Epithelial cell of esophagus (primary cell): ENCODE data around the gene RPL36AL.
A peak's percentile ranks its signal among the peaks of the same experiment; 100 is the strongest.

Experiments
- DNase-seq: peaks from one replicate; pipeline ENCODE4 v3.0.0; 2010; ENCODE audit warnings: low read depth
- H3K4me3 ChIP-seq: 2 replicates; pipeline ENCODE4 v1.5.1; 2011; ENCODE audit warnings: mild to moderate bottlenecking, low read length, control low read depth
- TF ChIP-seq, protein P1 (sequence below): IDR thresholded peaks from 2 replicates; pipeline ENCODE4 v1.5.1; 2011; ENCODE audit warnings: low read depth, mild to moderate bottlenecking, low read length, control low read depth, inconsistent platforms; ENCODE audit not compliant: insufficient read depth; ENCODE audit errors: missing control alignments

The RPL36AL gene

DNA sequence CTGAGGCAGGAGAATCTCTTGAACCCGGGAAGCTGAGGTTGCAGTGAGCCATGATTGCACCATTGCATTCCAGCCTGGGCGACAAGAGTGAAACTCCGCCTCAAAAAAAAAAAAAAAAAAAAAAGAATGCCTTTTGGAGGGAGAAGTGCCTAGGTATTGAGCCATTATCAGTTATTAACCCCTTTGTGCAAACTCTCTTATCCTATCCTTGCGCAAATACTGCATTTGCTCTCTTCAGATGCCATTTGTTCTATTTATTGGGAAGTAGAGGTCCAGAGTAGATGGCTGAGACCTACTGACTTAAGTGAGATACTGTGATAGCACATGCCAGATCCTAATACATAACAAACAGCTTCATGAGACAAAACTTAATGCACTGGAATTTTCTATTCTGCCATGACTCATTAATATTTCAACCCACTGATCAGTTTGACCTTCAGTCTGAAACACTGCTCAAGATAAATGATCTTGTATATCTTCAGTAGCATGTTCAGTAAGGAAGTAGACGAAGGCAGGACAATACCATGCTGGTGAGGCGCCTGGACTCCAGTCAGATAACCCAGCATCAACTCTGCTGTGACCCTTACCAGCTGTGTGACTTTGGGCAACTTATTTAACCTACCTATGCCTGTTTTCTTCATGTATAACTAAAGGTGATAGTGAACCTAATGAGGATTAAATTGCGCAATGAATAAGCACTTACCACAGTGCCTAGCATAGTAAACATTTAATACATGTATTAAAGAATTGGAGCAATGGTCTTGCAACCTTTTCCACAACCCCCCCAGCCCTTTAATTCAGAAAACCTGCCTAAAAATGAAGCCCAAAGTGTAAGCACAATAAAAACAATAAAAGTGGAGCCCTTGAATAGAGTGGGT, 20.4 kb upstream of the RPL36AL start:
- no peak overlapping the region for H3K4me3 ChIP-seq
- no peak for DNase-seq
- TF ChIP-seq, protein P1, sequence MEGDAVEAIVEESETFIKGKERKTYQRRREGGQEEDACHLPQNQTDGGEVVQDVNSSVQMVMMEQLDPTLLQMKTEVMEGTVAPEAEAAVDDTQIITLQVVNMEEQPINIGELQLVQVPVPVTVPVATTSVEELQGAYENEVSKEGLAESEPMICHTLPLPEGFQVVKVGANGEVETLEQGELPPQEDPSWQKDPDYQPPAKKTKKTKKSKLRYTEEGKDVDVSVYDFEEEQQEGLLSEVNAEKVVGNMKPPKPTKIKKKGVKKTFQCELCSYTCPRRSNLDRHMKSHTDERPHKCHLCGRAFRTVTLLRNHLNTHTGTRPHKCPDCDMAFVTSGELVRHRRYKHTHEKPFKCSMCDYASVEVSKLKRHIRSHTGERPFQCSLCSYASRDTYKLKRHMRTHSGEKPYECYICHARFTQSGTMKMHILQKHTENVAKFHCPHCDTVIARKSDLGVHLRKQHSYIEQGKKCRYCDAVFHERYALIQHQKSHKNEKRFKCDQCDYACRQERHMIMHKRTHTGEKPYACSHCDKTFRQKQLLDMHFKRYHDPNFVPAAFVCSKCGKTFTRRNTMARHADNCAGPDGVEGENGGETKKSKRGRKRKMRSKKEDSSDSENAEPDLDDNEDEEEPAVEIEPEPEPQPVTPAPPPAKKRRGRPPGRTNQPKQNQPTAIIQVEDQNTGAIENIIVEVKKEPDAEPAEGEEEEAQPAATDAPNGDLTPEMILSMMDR = no peak

DNA sequence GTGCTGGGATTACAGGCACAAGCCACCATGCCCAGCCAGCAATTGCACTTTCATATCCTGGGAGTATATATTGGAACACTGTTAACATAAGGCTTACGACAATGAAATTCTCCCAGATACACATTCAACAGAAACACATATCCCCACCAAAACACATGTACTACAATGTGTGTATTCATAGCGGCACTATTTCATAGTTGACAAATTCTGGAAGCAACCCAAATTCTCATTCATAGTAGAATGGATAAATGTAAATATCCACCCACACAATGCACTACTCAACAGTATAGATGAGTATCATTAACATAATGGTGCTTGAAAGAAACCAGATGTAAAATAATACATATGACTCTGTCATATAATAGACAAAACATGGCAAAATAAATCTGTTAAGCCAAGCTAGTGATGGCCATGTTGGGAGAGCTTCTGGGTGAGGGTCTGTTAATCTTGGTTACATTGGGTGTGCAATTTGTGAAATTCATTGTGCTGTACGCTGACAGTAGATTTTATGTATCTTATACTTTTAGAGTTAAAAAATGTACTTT, 17.2 kb upstream of the RPL36AL start:
- TF ChIP-seq, protein P1 = no peak
- no peak for DNase-seq
- no peak overlapping the region for H3K4me3 ChIP-seq

DNA sequence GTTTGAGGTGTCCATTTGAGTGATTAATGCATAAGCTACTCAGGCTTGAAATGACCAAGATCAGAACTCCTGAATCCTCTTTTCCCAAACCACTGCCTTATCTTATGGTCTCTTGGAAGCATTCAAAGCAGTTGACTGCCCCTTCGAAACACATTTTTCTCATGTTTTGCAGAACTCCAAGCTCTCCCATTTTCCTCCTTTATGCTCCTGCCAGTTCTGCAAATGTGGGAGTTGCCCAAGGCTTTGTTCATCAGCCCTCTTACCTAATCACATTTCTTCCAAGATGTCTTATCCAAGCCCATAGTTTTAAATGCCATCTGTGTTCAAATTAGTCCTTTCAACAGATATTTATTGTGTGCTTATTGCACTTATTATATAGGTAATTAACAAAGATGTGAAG, 16.4 kb upstream of the RPL36AL start:
- peak; percentile 17 for DNase-seq
- TF ChIP-seq, protein P1 = no peak
- H3K4me3 ChIP-seq = no peak overlapping the region

DNA sequence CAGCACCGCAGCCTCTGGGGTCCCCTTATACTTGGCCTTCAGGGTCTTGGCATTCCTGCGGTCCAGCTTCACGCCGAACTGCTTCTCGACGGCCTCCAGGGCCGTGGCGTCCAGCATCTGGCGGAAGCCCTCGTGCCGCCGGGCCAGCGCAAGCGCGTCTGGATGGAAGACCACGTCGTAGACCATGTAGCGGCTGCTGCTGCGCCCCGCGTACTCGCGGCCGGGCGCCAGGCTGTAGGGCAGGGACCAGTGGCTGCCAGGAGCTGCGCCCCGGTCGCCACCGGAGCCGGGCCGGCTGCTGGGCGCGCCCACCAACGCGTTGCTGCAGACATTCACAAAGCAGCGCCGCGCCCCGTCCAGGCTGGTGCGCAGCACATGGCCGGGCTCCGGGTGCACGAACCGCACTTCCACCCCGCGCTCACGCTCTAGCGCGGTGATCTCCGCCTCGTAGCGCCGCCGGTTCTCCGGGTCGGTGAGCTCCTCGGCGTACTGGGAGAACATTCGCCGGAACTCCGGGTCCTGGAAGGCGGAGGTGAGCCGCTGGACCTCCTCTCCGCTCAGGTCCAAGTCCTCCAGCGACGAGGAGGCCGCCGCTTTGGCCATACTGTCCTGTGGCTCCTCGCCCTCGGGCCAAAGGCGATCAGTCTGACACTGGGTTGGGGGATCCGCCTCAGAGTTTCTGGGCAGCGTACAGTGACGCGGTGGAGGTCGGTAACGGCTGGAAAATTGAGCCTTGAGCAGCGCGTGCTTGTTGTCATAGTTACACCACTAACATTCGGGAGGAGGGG, 14.3 kb upstream of the RPL36AL start, which contains the start of gene DNAAF2:
Gene DNAAF2, minus strand, starts transcription at position 698 of the 788 bp plus-strand sequence. Its CDS starts 95 bp downstream, at position 603.
- TF ChIP-seq, protein P1 = no peak
- H3K4me3 ChIP-seq = peak within 1 kb of the TSS; percentile 54
- peak; percentile 69 for DNase-seq

DNA sequence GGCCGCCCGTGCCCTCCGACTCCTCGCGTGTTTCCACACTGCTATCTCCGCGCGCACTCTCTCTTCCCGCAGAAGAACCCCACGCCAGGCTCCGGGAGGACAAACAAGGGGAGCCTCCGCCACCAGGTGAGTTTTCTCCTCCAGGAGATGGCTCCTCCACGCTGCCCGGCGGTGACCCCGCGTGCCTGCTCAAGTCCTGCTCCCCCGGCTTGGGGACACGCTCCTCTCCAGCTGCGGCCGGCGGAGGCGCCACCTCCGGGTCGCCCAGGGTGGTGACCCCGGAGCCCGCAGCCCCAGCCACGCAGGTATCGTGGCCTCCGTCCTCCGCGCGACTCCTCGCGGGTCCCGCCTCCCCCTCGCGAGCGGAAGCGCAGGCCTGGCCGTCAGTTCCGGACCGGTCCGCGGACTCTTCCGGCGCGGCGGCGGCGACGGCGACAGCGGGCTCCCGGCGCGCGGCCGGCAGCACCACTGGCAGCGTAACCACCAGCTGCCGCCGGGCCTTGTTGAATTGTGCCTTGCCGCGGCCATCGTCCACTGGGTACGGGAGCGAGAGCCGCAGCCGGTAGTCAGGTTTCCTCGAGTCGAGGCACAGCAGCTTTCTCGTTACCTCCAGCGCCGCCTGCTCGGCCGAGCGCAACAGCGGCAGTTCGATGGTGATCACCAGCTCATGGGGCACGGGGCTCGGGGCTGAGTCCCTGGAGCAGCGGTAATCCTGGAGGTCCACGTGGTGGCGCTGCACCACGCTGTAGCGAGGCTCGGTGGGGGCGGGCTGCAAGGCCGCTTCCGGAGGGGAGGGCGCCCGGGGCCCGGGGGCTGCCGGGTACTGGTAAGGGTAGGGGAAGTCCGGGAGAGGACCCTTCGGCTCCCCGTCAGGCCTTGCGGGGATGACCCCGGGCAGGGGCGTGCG, 13.5 kb upstream of the RPL36AL start:
- TF ChIP-seq, protein P1 = peak; percentile 65
- peak; percentile 97 for DNase-seq
- peak overlapping the region; percentile 54 for H3K4me3 ChIP-seq
